ENCODE results near the gene LPCAT1.

The LPCAT1 gene

GRCh38 chr5:1494780-1495524, 28.8 kb downstream of the LPCAT1 start:
- peak; percentile 59 to 76 for DNase-seq

GRCh38 chr5:1493941-1494340, 29.8 kb downstream of the LPCAT1 start:
- no peak for DNase-seq

- no peak for DNase-seq
These were observed 30.3 kb downstream of the LPCAT1 start for GRCh38 chr5:1493413-1493812.

- DNase-seq, result no peak
These were observed 31.0 kb downstream of the LPCAT1 start for GRCh38 chr5:1492757-1493156.

GRCh38 chr5:1490376-1490775, 33.4 kb downstream of the LPCAT1 start:
- DNase-seq, result peak; percentile 65 to 68

GRCh38 chr5:1489754-1490153, 34.0 kb downstream of the LPCAT1 start:
- no peak for DNase-seq

GRCh38 chr5:1488882-1489680, 34.7 kb downstream of the LPCAT1 start:
- DNase-seq, result no peak

GRCh38 chr5:1487079-1487764, 36.5 kb downstream of the LPCAT1 start:
- DNase-seq, result no peak

GRCh38 chr5:1486271-1486670, 37.5 kb downstream of the LPCAT1 start:
- DNase-seq, result no peak

GRCh38 chr5:1485579-1486118, 38.1 kb downstream of the LPCAT1 start:
- no peak for DNase-seq

GRCh38 chr5:1484730-1485578, 38.8 kb downstream of the LPCAT1 start:
- DNase-seq, result no peak

GRCh38 chr5:1483856-1484729, 39.7 kb downstream of the LPCAT1 start:
- DNase-seq, result no peak

GRCh38 chr5:1483064-1483463, 40.7 kb downstream of the LPCAT1 start:
- no peak for DNase-seq

GRCh38 chr5:1481959-1482331, 41.8 kb downstream of the LPCAT1 start:
- no peak for DNase-seq

GRCh38 chr5:1481266-1481958, 42.3 kb downstream of the LPCAT1 start:
- DNase-seq, result peak; percentile 31 to 43

GRCh38 chr5:1480806-1481205, 43.0 kb downstream of the LPCAT1 start:
- DNase-seq, result no peak

- no peak for DNase-seq
These were observed 43.5 kb downstream of the LPCAT1 start for GRCh38 chr5:1480217-1480616.

GRCh38 chr5:1479581-1480188, 44.1 kb downstream of the LPCAT1 start:
- peak; percentile 47 to 54 for DNase-seq

- no peak for DNase-seq
These were observed 44.7 kb downstream of the LPCAT1 start for GRCh38 chr5:1479066-1479465.

All from Kasumi-1 (cell line).